ENCODE measurements around the gene THY1.
"Not testable (repeated sequence)": the region's sequence is repeated elsewhere in the genome, so short reads cannot be mapped to it uniquely, and the experiment has no call there.

Gene THY1

GRCh38 chr11:119403021-119403420 lies 20.0 kb downstream of the THY1 start:
- Histone ChIP-seq H3K36me3 (ENCODE audit: control insufficient read depth in 1 of 2, insufficient read depth in 2 of 2, low read length in 2 of 2) (no peaks in the 10 kb centered on the region), H3K27ac (ENCODE audit: low read length) (no peak overlapping the region), H3K27me3 (ENCODE audit: low read depth, low read length) (no peaks in the 10 kb centered on the region), H3K9me3 (ENCODE audit: control insufficient read depth in 1 of 2, low read length in 2 of 2) (peaks cover 6 to 10% of the 10 kb centered on the region in 2 donors), H3K4me1 (ENCODE audit: control insufficient read depth in 1 of 2, insufficient read depth in 2 of 2, low read length in 2 of 2) (no peaks in the 10 kb centered on the region), H3K4me3 (ENCODE audit: low read depth in 1 of 2, low read length in 2 of 2) (no peak overlapping the region)

GRCh38 chr11:119402470-119402869 lies 20.5 kb downstream of the THY1 start:
- no peaks in the 10 kb centered on the region for H3K4me1 ChIP-seq (ENCODE audit: control insufficient read depth in 1 of 2, insufficient read depth in 2 of 2, low read length in 2 of 2)
- no peaks in the 10 kb centered on the region for H3K36me3 ChIP-seq (ENCODE audit: control insufficient read depth in 1 of 2, insufficient read depth in 2 of 2, low read length in 2 of 2)
- no peak overlapping the region for H3K27ac ChIP-seq (ENCODE audit: low read length)
- no peak overlapping the region for H3K4me3 ChIP-seq (ENCODE audit: low read depth in 1 of 2, low read length in 2 of 2)
- no peaks in the 10 kb centered on the region for H3K27me3 ChIP-seq (ENCODE audit: low read depth, low read length)
- H3K9me3 ChIP-seq (ENCODE audit: control insufficient read depth in 1 of 2, low read length in 2 of 2), result peaks cover 9 to 10% of the 10 kb centered on the region in 2 donors

GRCh38 chr11:119400860-119401259 lies 22.1 kb downstream of the THY1 start:
- H3K36me3 ChIP-seq (ENCODE audit: control insufficient read depth in 1 of 2, insufficient read depth in 2 of 2, low read length in 2 of 2), result no peaks in the 10 kb centered on the region
- H3K9me3 ChIP-seq (ENCODE audit: control insufficient read depth in 1 of 2, low read length in 2 of 2), result peaks cover 9 to 10% of the 10 kb centered on the region in 2 donors
- no peaks in the 10 kb centered on the region for H3K27me3 ChIP-seq (ENCODE audit: low read depth, low read length)

GRCh38 chr11:119397740-119398139 lies 25.2 kb downstream of the THY1 start:
- Histone ChIP-seq H3K27ac (ENCODE audit: low read length) (no peak overlapping the region), H3K36me3 (ENCODE audit: control insufficient read depth in 1 of 2, insufficient read depth in 2 of 2, low read length in 2 of 2) (no peaks in the 10 kb centered on the region), H3K4me1 (ENCODE audit: control insufficient read depth in 1 of 2, insufficient read depth in 2 of 2, low read length in 2 of 2) (no peaks in the 10 kb centered on the region), H3K27me3 (ENCODE audit: low read depth, low read length) (no peaks in the 10 kb centered on the region), H3K9me3 (ENCODE audit: control insufficient read depth in 1 of 2, low read length in 2 of 2) (peaks cover 9 to 10% of the 10 kb centered on the region in 2 donors), H3K4me3 (ENCODE audit: low read depth in 1 of 2, low read length in 2 of 2) (no peak overlapping the region)

More at GRCh38 chr11:119400860-119401259, 22.1 kb downstream of the THY1 start:
- H3K27ac ChIP-seq (ENCODE audit: low read length), result no peak overlapping the region
- H3K4me1 ChIP-seq (ENCODE audit: control insufficient read depth in 1 of 2, insufficient read depth in 2 of 2, low read length in 2 of 2), result no peaks in the 10 kb centered on the region
- H3K4me3 ChIP-seq (ENCODE audit: low read depth in 1 of 2, low read length in 2 of 2), result no peak overlapping the region

GRCh38 chr11:119396835-119397234 lies 26.1 kb downstream of the THY1 start:
- Histone ChIP-seq H3K4me1 (ENCODE audit: control insufficient read depth in 1 of 2, insufficient read depth in 2 of 2, low read length in 2 of 2) (no peaks in the 10 kb centered on the region), H3K27ac (ENCODE audit: low read length) (no peak overlapping the region), H3K36me3 (ENCODE audit: control insufficient read depth in 1 of 2, insufficient read depth in 2 of 2, low read length in 2 of 2) (no peaks in the 10 kb centered on the region), H3K4me3 (ENCODE audit: low read depth in 1 of 2, low read length in 2 of 2) (no peak overlapping the region), H3K27me3 (ENCODE audit: low read depth, low read length) (no peaks in the 10 kb centered on the region), H3K9me3 (ENCODE audit: control insufficient read depth in 1 of 2, low read length in 2 of 2) (peaks cover 9 to 10% of the 10 kb centered on the region in 2 donors)

GRCh38 chr11:119391275-119391674 lies 31.7 kb downstream of the THY1 start:
- Histone ChIP-seq H3K27ac (ENCODE audit: low read length) (no peak overlapping the region), H3K9me3 (ENCODE audit: control insufficient read depth in 1 of 2, low read length in 2 of 2) (no peaks in the 10 kb centered on the region), H3K4me1 (ENCODE audit: control insufficient read depth in 1 of 2, insufficient read depth in 2 of 2, low read length in 2 of 2) (no peaks in the 10 kb centered on the region), H3K27me3 (ENCODE audit: low read depth, low read length) (no peaks in the 10 kb centered on the region), H3K36me3 (ENCODE audit: control insufficient read depth in 1 of 2, insufficient read depth in 2 of 2, low read length in 2 of 2) (no peaks in the 10 kb centered on the region), H3K4me3 (ENCODE audit: low read depth in 1 of 2, low read length in 2 of 2) (no peak overlapping the region)

- H3K9me3 ChIP-seq (ENCODE audit: control insufficient read depth in 1 of 2, low read length in 2 of 2), result no peaks in the 10 kb centered on the region
- H3K27me3 ChIP-seq (ENCODE audit: low read depth, low read length), result no peaks in the 10 kb centered on the region
- no peak overlapping the region for H3K4me3 ChIP-seq (ENCODE audit: low read depth in 1 of 2, low read length in 2 of 2)
- no peak overlapping the region for H3K27ac ChIP-seq (ENCODE audit: low read length)
- no peaks in the 10 kb centered on the region for H3K4me1 ChIP-seq (ENCODE audit: control insufficient read depth in 1 of 2, insufficient read depth in 2 of 2, low read length in 2 of 2)
- no peaks in the 10 kb centered on the region for H3K36me3 ChIP-seq (ENCODE audit: control insufficient read depth in 1 of 2, insufficient read depth in 2 of 2, low read length in 2 of 2)
Observed at GRCh38 chr11:119389611-119390254, 33.2 kb downstream of the THY1 start.

GRCh38 chr11:119388103-119388502 lies 34.9 kb downstream of the THY1 start:
- H3K4me1 ChIP-seq (ENCODE audit: control insufficient read depth in 1 of 2, insufficient read depth in 2 of 2, low read length in 2 of 2), result no peaks in the 10 kb centered on the region
- no peaks in the 10 kb centered on the region for H3K27me3 ChIP-seq (ENCODE audit: low read depth, low read length)
- no peak overlapping the region for H3K27ac ChIP-seq (ENCODE audit: low read length)
- no peaks in the 10 kb centered on the region for H3K9me3 ChIP-seq (ENCODE audit: control insufficient read depth in 1 of 2, low read length in 2 of 2)
- no peak overlapping the region for H3K4me3 ChIP-seq (ENCODE audit: low read depth in 1 of 2, low read length in 2 of 2)
- no peaks in the 10 kb centered on the region for H3K36me3 ChIP-seq (ENCODE audit: control insufficient read depth in 1 of 2, insufficient read depth in 2 of 2, low read length in 2 of 2)

- Histone ChIP-seq H3K27ac (ENCODE audit: low read length) (no peak overlapping the region), H3K4me1 (ENCODE audit: control insufficient read depth in 1 of 2, insufficient read depth in 2 of 2, low read length in 2 of 2) (peaks cover 4 to 12% of the 10 kb centered on the region in 2 donors), H3K27me3 (ENCODE audit: low read depth, low read length) (no peaks in the 10 kb centered on the region), H3K9me3 (ENCODE audit: control insufficient read depth in 1 of 2, low read length in 2 of 2) (no peaks in the 10 kb centered on the region), H3K36me3 (ENCODE audit: control insufficient read depth in 1 of 2, insufficient read depth in 2 of 2, low read length in 2 of 2) (no peaks in the 10 kb centered on the region), H3K4me3 (ENCODE audit: low read depth in 1 of 2, low read length in 2 of 2) (no peak overlapping the region)
Observed at GRCh38 chr11:119384332-119384731, 38.6 kb downstream of the THY1 start.

- H3K9me3 ChIP-seq (ENCODE audit: control insufficient read depth in 1 of 2, low read length in 2 of 2); H3K36me3 ChIP-seq (ENCODE audit: control insufficient read depth in 1 of 2, insufficient read depth in 2 of 2, low read length in 2 of 2); H3K27ac ChIP-seq (ENCODE audit: low read length); H3K27me3 ChIP-seq (ENCODE audit: low read depth, low read length): not testable (repeated sequence)
- Histone ChIP-seq H3K4me1 (ENCODE audit: control insufficient read depth in 1 of 2, insufficient read depth in 2 of 2, low read length in 2 of 2) (peaks cover 4 to 12% of the 10 kb centered on the region in 2 donors), H3K4me3 (ENCODE audit: low read depth in 1 of 2, low read length in 2 of 2) (peak overlapping the region in 1 of 2 donors; percentile 68)
Observed at GRCh38 chr11:119382513-119382912, 40.5 kb downstream of the THY1 start.

- H3K27me3 ChIP-seq (ENCODE audit: low read depth, low read length), result no peaks in the 10 kb centered on the region
- peaks cover 4 to 16% of the 10 kb centered on the region in 2 donors for H3K4me1 ChIP-seq (ENCODE audit: control insufficient read depth in 1 of 2, insufficient read depth in 2 of 2, low read length in 2 of 2)
- H3K9me3 ChIP-seq (ENCODE audit: control insufficient read depth in 1 of 2, low read length in 2 of 2), result no peaks in the 10 kb centered on the region
- peak overlapping the region; percentile 65 to 68 for H3K4me3 ChIP-seq (ENCODE audit: low read depth in 1 of 2, low read length in 2 of 2)
- peak overlapping the region; percentile 30 for H3K27ac ChIP-seq (ENCODE audit: low read length)
- no peaks in the 10 kb centered on the region for H3K36me3 ChIP-seq (ENCODE audit: control insufficient read depth in 1 of 2, insufficient read depth in 2 of 2, low read length in 2 of 2)
Observed at GRCh38 chr11:119382101-119382500, 40.9 kb downstream of the THY1 start.
